SK-N-MC (cell line): ENCODE measurements around the gene DAND5.

Experiments
- DNase-seq: peaks from one replicate; pipeline ENCODE4 v3.0.0-alpha.2; 2011; ENCODE audit warnings: low read depth, low spot score
- H3K27ac ChIP-seq: fragments of 200-600 bp; sonication (generic); 2 replicates; pipeline ENCODE4 v1.5.1; 2016; ENCODE audit warnings: mixed run types
- H3K36me3 ChIP-seq: fragments of 200-600 bp; sonication (generic); 2 replicates; pipeline ENCODE4 v1.6.1; 2017; ENCODE audit warnings: antibody characterized with exemption, low read length, mixed read lengths; ENCODE audit not compliant: insufficient read depth
- H3K4me3 ChIP-seq: fragments of 200-600 bp; sonication (generic); 2 replicates; pipeline ENCODE4 v1.5.1; 2016
- H3K9ac ChIP-seq: fragments of 200-600 bp; sonication (generic); 2 replicates; pipeline ENCODE4 v1.8.0; 2017; ENCODE audit warnings: mixed run types, mixed read lengths; ENCODE audit not compliant: insufficient read length
- H3K9me3 ChIP-seq: fragments of 200-600 bp; sonication (generic); 2 replicates; pipeline ENCODE4 v1.6.1; 2017; ENCODE audit warnings: low read depth, mild to moderate bottlenecking, antibody characterized with exemption, low read length, moderate library complexity, mixed read lengths
- EZH2 ChIP-seq: fragments of 200-600 bp; sonication (generic); IDR thresholded peaks from one replicate; pipeline ENCODE4 v1.6.1; 2017; ENCODE audit warnings: antibody characterized with exemption
- FOXP2 ChIP-seq: optimal IDR thresholded peaks from 2 replicates; pipeline ENCODE3; 2011; ENCODE audit warnings: mild to moderate bottlenecking, moderate library complexity; ENCODE audit not compliant: insufficient read depth; ENCODE audit errors: extremely low read length, control extremely low read depth
- POLR2AphosphoS5 ChIP-seq: IDR thresholded peaks from 2 replicates; pipeline ENCODE4 v1.6.1; 2012; ENCODE audit warnings: mild to moderate bottlenecking, low read depth, low read length, borderline replicate concordance

DAND5 gene

GRCh38 chr19:12985049-12985776 lies 15.8 kb downstream of the DAND5 start:
- DNase-seq: no peak
- H3K4me3 ChIP-seq: no peak overlapping the region
- TF ChIP-seq FOXP2: no peak
- TF ChIP-seq EZH2: no peak
- no peak for TF ChIP-seq POLR2AphosphoS5
- H3K9ac ChIP-seq: no peak overlapping the region
- no peaks in the 10 kb centered on the region for H3K36me3 ChIP-seq
- no peaks in the 10 kb centered on the region for H3K9me3 ChIP-seq
- H3K27ac ChIP-seq: no peak overlapping the region

- Histone ChIP-seq H3K36me3 (no peaks in the 10 kb centered on the region), H3K9me3 (no peaks in the 10 kb centered on the region), H3K9ac (no peak overlapping the region), H3K4me3 (no peak overlapping the region), H3K27ac (no peak overlapping the region)
- DNase-seq: no peak
- TF ChIP-seq POLR2AphosphoS5 (no peak), EZH2 (no peak), FOXP2 (no peak)
These were observed 17.4 kb downstream of the DAND5 start for GRCh38 chr19:12986726-12987125.

- no peaks in the 10 kb centered on the region for H3K36me3 ChIP-seq
- H3K4me3 ChIP-seq: no peak overlapping the region
- TF ChIP-seq POLR2AphosphoS5 (no peak), EZH2 (no peak), FOXP2 (no peak)
- DNase-seq: no peak
- no peak overlapping the region for H3K27ac ChIP-seq
- no peaks in the 10 kb centered on the region for H3K9me3 ChIP-seq
- H3K9ac ChIP-seq: no peak overlapping the region
These were observed 17.8 kb downstream of the DAND5 start for GRCh38 chr19:12987190-12987589.

GRCh38 chr19:12987781-12988180 lies 18.4 kb downstream of the DAND5 start:
- TF ChIP-seq POLR2AphosphoS5 (no peak), EZH2 (no peak), FOXP2 (no peak)
- H3K36me3 ChIP-seq: no peaks in the 10 kb centered on the region
- H3K27ac ChIP-seq: no peak overlapping the region
- no peak overlapping the region for H3K9ac ChIP-seq
- H3K9me3 ChIP-seq: no peaks in the 10 kb centered on the region
- H3K4me3 ChIP-seq: no peak overlapping the region
- DNase-seq: no peak

- DNase-seq: no peak
- no peaks in the 10 kb centered on the region for H3K9me3 ChIP-seq
- TF ChIP-seq POLR2AphosphoS5 (no peak), FOXP2 (no peak), EZH2 (no peak)
- H3K27ac ChIP-seq: peak overlapping the region; percentile 72
- H3K9ac ChIP-seq: no peak overlapping the region
- peak overlapping the region; percentile 47; the same call in 1 of the 2 replicates for H3K4me3 ChIP-seq
- H3K36me3 ChIP-seq: no peaks in the 10 kb centered on the region
These were observed 21.1 kb downstream of the DAND5 start for GRCh38 chr19:12990431-12990830.

GRCh38 chr19:12990853-12991252 lies 21.5 kb downstream of the DAND5 start:
- Histone ChIP-seq H3K36me3 (no peaks in the 10 kb centered on the region), H3K9me3 (no peaks in the 10 kb centered on the region), H3K4me3 (peak overlapping the region; percentile 47; the same call in 1 of the 2 replicates), H3K27ac (peak overlapping the region; percentile 72), H3K9ac (no peak overlapping the region)
- no peak for TF ChIP-seq EZH2
- no peak for TF ChIP-seq FOXP2
- no peak for TF ChIP-seq POLR2AphosphoS5
- DNase-seq: no peak

- H3K27ac ChIP-seq: no peak overlapping the region
- H3K9ac ChIP-seq: no peak overlapping the region
- TF ChIP-seq EZH2: no peak
- no peak for TF ChIP-seq FOXP2
- TF ChIP-seq POLR2AphosphoS5: no peak
- no peaks in the 10 kb centered on the region for H3K9me3 ChIP-seq
- H3K4me3 ChIP-seq: no peak overlapping the region
- DNase-seq: no peak
- no peaks in the 10 kb centered on the region for H3K36me3 ChIP-seq
These were observed 21.9 kb downstream of the DAND5 start for GRCh38 chr19:12991296-12991695.

- no peak for DNase-seq
- Histone ChIP-seq H3K36me3 (no peaks in the 10 kb centered on the region), H3K9me3 (no peaks in the 10 kb centered on the region), H3K27ac (no peak overlapping the region), H3K9ac (no peak overlapping the region), H3K4me3 (no peak overlapping the region)
- TF ChIP-seq POLR2AphosphoS5: no peak
- TF ChIP-seq FOXP2: no peak
- no peak for TF ChIP-seq EZH2
These were observed 23.4 kb downstream of the DAND5 start for GRCh38 chr19:12992729-12993128.
